ENCODE results near the gene ZNF398.
"Not testable (repeated sequence)": the region's sequence is repeated elsewhere in the genome, so short reads cannot be mapped to it uniquely, and the experiment has no call there.

The ZNF398 gene, protein sequence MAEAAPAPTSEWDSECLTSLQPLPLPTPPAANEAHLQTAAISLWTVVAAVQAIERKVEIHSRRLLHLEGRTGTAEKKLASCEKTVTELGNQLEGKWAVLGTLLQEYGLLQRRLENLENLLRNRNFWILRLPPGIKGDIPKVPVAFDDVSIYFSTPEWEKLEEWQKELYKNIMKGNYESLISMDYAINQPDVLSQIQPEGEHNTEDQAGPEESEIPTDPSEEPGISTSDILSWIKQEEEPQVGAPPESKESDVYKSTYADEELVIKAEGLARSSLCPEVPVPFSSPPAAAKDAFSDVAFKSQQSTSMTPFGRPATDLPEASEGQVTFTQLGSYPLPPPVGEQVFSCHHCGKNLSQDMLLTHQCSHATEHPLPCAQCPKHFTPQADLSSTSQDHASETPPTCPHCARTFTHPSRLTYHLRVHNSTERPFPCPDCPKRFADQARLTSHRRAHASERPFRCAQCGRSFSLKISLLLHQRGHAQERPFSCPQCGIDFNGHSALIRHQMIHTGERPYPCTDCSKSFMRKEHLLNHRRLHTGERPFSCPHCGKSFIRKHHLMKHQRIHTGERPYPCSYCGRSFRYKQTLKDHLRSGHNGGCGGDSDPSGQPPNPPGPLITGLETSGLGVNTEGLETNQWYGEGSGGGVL

DNA sequence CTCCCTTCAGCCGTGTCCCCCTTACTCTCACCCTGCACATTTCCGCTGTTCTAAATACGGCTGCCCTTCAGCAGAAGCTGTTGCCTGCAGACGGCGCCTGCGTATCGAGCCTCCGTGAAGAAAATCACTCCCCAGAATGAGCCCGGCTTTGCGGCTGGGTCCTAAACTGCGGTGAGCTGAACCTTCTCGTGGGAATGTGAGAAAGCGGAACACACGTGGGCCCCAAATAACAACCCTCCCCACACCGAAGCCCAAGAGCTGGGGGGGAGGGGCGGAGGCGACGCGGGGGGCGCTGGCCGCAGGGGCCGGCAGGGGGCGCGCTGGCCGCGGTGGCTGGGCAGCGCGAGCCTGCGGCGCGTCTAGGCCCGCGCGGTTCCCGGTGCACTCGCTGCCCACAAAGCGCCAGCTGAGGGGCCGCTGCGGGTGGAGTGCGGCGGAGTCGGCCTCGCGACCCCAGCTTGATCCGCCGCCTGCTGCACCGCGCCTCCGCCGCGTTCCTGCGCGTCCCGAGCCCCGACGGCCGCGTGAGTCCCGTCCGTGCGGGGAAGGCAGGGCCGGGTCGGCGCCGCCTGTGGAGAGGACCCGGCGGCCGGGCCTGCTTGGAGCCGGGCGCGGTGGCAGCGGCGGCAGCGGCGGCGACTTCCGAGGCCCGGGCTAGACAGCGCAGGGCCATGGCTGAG, at the start of gene ZNF398:
Gene ZNF398 (plus strand): TSS at position 382 of the 680 bp plus-strand sequence. CDS start 290 bp downstream, at position 672.
- peak; percentile 75 for DNase-seq (ENCODE audit: low read depth)

DNA sequence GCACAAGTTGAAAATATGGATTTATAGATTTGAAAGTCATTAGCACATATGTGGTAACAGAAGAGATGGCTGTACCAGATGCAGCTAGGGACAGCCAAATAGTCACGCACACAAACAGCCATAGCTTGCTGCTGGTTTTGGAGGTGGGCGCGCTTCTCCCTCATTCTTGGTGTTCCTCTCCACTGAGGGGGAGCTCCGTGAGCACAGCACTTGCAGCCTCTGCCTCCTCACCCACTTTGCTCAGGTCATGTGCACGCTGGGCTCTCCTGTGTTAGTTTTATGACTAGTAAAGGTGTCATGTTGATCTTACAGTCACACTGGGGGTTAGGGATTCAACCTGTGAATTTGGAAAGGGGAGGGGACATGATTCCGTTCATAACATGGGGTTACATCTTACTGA, 48.2 kb upstream of the ZNF398 start:
- DNase-seq (ENCODE audit: low read depth), result no peak

DNA sequence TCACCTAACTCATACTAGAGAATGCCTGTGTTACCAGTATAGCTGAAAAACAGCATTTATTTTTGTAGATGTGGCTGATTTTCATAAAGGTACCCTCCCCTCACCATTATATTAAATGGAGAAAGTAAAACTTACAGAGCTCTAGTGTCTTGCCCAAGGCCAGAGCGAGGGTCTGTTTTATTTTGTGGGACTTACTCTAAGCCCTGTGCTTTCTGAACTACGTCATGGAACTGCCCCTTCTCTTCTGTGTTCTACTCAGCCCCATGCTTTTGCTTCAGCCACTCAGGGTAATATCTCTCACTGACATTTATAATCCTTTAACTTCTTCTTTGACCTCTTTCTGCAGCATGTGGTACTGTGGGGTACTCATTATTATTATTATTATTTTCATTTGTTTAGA, 46.4 kb upstream of the ZNF398 start:
- no peak for DNase-seq (ENCODE audit: low read depth)

DNA sequence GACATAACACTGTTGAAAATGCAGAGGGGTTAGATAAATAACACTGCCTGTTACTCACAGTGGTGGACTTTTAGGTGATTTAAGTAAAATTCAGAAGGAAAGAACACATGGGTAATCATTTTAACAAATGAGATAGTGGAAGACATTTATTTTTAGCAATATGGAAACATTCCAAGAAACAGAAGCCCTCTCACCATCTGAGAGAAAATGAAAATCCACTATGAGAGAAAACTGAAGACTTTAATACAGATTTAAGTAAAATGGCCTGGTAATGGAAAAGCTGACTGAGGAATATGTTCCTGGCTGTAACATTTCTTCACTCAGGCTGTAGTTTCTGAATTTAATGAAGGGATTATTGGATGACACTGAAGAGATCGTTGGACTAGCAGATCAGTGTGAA, 44.6 kb upstream of the ZNF398 start:
- DNase-seq (ENCODE audit: low read depth), result no peak

DNA sequence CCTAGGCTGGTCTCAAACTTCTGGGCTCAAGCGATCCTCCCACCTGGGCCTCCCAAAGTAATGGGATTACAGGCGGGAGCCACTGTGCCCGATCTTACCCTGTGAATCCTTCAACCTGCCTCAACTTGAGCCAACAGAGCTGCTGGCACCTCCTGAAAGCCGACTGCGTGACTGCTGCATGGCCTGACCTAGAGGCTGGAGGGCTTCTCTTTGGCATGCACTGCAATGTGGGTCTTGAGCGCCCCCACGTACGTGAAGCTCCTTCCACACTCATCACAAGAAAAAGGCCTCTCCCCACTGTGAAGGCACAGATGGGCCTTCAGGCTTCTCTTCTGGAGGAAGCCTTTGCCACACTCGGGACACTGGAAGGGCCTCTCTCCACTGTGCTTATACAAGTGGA, 43.8 kb upstream of the ZNF398 start:
- DNase-seq (ENCODE audit: low read depth), result no peak

DNA sequence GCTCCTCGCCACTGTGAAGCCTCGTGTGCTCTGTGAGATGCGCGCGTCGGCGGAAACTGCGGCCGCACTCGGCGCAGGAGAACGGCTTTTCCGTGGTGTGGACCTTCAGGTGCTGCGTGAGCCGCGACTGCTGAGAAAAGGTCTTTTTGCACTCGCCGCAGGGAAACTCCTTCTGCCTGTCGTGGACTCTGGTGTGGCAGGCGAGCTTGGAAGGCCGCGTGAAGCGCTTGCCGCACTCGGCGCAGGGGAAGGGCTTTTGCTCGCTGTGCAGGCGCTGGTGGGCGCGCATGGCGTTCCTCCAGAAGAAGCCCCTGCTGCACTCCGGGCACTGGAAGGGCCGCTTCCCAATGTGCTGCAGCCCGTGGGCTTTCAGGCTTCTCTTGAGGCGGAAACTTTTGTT, 43.0 kb upstream of the ZNF398 start:
- DNase-seq (ENCODE audit: low read depth), result no peak

DNA sequence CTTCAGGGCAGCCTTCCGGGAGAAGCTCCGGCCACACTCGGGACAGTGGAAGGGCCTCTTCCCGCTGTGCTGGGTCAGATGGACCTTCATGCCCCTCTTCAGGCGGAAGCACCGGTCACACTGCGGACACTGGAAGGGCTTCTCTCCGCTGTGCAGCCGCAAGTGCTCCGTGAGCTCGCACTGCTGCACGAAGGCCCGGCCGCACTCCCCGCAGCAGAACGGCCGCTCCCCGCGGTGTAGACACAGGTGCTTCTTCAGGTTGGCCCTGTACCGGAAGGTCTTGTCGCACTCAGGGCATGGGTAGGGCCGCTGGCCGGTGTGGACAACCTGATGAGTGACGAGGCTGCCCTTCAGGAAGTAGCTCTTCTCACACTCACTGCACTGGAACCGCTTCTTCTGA, 42.5 kb upstream of the ZNF398 start:
- no peak for DNase-seq (ENCODE audit: low read depth)

DNA sequence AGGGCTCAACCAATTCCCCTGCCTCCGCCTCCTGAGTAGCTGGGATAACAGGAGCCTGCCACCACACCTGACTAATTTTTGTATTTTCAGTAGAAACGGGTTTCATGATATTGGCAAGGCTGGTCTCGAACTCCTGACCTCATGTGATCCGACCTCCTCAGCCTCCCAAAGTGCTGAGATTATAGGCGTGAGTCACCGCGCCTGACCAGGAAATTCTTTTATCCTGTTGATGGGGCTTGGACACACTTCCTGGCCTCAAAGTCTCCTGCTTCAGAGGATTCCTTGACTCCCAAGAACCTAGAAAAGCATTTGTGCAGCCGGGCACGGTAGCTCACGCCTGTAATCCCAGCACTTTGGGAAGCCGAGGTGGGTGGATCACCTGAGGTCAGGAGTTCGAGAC, 37.3 kb upstream of the ZNF398 start:
- no peak for DNase-seq (ENCODE audit: low read depth)

DNA sequence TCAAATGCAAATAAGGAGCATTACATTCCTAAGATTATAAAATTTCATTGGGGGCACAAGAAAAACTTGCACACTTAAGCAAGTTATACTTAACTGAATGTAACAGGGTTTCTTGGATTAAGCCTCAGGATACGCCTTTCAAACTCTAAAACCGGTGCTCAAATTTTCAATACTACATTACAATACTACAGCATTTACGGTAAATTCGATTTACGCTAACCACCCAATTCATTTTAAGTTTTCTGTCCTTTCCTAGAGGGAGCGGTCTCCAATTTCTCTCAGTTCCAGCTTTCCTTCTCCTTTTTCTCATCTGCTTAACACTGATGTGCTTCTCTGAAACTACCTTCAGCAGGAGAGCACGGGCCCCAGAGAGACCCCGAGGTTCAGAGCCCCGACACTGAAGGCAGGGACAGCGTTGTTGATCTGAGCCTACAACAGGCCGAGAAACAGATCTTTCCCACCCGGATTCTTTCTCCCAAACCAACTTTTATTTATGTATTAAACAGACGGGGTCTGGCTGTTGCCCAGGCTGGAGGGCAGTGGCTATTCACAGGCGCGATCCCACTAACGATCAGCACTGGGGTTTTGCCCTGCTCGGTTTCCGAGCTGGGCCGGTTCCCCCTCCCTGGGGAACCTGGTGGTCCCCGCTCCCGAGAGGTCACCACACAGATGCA, 21.9 kb upstream of the ZNF398 start:
- no peak for DNase-seq (ENCODE audit: low read depth)

DNA sequence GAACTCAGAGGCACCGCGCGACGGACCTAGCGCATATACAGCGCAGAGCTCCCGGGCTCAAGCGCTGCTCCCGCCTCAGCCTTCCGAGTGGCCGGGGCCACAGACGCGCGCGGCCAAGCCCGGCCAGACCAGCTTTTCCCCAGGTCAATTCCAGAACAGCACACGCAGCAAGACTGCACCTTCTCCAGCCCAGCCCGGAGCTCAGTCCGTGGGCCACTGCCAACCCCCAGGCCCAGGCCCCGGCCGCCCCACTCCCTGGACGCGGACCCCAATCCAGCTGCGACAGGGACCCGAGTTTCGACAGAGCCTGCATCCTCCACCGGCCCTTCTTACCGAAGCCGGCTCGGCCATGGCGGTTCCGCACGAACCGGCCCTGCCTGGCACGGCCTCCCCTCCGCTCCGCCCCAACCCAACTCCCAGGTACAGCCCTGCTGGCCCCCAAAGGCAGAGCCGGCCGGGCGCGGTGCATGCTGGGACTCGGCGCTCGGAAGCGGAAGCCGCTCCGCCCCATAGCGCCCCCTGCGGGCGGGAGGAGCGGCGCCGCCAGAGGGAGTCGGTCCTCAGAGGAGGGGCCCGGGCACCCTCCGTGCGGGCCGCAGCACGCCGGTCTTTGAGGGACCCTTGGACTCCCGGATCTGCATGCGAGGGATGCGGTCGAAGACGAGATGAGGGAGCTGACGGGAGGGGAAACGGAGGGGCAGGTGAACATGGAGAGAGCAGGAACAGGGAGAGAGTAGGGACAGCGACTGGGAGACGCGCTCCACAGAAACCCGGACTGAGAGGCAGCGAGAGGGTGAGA, 21.2 kb upstream of the ZNF398 start, which contains the start of gene ZNF425:
Gene ZNF425 (minus strand): TSS at position 462 of the 799 bp plus-strand sequence. CDS start 111 bp downstream, at position 351.
- peak; percentile 94 for DNase-seq (ENCODE audit: low read depth)

DNA sequence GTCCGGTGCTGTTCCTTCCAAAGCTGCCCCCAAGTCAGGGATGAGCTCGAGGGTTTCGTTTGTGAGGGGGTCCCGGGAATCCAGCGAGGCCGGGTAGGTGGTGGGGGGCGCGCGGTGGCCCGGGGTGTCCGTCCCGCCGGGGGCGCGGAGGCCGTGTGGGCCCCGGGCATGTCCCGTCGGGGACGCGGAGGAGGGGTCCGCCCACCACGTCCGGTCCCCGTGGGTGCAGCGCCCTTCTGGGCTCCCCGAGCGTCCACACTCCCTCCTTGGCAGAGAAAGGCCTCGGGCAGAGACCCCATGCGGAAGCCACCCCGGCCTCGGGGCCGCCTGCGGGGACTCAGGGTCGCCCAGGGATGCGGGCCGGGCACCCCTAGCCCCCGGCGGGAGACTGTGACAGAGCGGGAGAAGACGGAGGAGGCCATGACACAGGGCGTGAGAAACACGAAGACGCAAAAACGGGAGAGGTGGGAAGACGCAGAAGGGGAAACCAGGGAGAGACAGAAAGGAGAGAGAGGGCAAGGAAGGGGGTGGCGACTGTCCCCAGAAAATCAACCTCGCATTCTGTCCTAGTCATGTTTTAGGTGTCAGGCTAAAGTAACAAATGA, 20.5 kb upstream of the ZNF398 start:
- DNase-seq (ENCODE audit: low read depth), result peak; percentile 29

DNA sequence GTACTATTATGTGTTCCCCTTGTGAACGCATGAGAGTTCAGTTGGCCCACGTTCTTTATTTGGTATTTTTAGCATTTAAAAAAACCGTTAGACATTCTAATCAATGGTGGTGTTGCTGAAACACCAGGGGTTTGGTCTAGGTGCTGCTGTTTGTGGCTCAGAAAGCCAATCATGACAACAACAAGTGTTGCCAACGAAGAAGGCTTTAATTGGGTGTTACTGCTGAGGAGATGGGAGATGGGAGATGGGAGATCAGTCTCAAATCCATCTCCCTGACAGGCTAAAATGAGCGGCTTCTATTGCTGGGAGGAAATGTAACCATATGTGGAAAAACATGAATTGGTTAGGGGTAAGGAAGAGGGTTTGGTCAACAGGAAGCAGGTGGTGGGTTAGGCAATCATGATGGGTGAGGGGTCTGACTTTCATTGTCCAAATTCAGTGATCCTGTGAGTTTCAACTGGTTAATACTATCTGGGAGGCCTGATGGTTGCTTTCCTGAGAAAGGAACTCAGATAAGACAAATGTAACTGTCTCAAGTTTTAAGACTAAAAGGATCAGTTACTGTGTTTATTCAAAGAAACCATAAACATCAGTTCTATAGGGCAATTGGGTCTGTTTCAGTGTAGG, 16.6 kb upstream of the ZNF398 start:
- DNase-seq (ENCODE audit: low read depth), result no peak

DNA sequence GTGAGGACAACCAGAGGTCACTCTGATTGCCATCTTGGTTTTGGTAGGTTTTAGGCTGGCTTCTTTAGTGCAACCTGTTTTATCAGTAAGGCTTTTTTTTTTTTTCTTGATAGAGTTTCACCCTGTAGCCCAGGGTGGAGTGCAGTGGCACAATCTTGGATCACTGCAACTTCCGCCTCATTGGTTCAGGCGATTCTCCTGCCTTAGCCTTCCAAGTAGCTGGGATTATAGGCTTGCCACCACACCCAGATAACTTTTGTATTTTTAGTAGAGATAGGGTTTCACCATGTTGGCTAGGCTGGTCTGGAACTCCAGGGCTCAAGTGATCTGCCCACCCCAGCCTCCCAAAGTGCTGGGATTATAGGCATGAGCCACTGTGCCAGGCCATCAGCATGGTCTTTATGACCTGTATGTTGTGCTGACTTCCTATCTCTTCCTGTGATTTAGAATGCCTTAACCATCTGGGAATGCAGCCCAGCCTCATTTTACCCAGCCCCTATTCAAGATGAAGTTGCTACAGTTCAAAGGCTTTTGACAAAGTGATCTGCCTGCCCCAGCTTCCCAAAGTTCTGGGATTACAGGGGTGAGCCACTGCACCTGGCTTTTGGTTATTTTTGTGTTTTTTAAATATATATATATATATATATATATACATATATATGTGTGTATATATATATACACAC, 14.1 kb upstream of the ZNF398 start:
- no peak for DNase-seq (ENCODE audit: low read depth)

DNA sequence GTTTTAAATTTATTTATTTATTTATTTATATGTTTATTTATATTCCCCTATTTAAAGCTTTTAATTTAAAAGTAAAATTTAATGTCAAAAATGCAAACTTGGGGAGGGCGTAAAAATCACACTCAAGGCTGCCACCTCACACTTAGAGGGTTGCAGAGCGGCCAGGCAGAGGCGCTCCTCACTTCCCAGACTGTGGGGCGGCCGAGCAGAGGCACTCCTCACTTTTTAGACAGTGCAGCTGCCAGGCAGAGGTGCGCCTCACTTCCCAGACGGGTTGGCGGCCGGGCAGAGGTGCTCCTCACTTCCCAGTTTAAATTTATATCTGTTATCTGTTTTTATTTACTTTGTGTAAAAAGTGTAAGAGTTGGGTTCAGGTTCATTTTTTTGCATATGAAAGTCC, 11.1 kb upstream of the ZNF398 start:
- no peak for DNase-seq (ENCODE audit: low read depth)

DNA sequence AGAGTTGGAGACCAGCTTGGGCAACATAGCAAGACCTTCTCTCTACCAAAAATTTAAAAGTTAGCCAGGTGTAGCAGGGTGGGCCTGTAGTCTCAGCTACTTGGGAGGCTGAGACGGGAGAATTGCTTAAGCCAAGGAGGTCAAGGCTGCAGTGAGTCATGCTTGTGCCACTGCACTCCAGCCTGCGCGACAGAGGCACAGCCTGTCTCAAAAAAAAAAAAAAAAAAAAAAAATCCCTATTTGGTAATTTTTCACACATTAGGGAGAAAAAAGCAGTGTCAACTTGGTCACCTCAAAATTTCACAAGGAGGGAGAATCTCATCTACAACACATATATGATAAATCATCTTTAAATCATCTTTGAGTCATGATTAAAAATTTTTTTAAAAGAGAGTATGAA, 6.4 kb upstream of the ZNF398 start:
- no peak for DNase-seq (ENCODE audit: low read depth)

DNA sequence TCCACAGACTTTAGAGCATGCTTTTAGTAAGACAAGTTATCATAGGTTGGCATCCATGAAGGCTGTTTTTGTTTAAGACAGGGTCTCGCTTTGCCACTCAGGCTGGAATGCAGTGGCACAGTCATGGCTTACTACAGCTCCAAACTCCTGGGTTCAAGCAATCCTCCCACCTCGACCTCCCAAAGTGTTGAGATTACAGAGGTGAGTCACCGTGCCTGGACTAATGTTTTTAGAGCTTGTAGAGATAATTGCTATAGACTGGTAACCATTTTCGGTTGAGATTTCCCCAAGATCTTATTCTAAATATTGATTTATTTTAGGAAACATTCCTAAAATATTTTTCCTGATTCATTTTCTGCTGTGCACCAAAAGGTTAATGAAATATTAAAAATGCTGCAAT, 5.4 kb upstream of the ZNF398 start:
- DNase-seq (ENCODE audit: low read depth), result no peak

DNA sequence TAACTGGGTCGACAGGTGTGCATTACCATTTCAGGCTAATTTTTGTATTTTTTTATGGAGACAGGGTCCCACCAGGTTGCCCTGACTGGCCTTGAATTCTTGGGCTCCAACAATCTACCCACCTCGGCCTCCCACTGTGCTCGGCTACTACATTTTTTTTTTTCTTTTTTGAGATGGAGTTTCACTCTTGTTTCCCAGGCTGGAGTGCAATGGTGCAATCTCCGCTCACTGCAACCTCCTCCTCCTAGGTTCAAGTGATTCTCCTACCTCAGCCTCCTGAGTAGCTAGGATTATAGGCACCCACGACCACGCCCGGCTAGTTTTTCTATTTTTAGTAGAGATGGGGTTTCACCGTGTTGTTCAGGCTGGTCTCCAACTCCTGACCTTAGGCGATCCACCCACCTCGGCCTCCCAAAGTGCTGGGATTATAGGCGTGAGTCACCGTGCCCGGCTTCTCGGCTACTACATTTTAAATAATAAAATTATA, 2.8 kb upstream of the ZNF398 start:
- DNase-seq (ENCODE audit: low read depth), result not testable (repeated sequence)

DNA sequence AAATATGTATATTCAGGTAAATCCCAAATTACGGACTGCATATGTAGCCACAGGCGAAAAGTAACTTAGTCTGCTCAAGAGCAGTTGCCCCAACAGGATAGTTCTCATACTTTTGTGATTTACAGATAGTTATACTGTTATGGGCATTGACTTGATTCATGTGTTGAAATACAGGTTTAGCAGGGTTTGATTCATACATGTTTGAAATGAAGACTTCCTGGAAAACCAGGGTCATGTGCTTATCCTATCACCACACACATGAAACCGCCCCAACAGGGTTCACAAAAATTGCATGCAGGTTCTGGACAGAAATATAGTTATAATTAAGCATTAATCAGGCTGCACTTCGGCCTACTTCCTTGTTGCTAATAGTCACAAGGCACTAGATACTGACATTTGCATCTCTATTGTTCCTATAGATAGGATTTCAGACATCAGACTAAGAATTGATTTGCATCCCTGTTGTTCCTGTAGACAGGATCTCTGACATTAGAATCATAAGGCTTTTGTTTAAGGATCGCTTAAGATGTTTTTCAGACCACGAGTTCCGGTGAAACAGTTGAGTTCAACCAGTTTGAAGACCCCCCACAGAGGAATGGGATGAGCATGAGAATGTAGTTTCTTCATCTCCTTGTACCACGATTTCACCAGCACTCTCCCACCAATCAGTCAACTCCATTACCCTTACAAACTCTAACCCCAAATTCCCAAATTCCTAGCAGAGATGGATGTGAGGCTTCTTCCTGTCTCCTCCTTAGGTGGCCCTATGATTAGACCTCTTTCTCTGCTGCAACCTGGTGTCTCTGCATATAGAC, 2.0 kb upstream of the ZNF398 start:
- no peak for DNase-seq (ENCODE audit: low read depth)
